Stimulated activated CD8-positive, alpha-beta memory T cell treated with anti-CD3 and anti-CD28 coated beads, Interleukin-2, amount 100 ng/mL, for 1 hour (primary cell): Measurements from ENCODE around the gene SUOX.
"Not testable (repeated sequence)": the region's sequence is repeated elsewhere in the genome, so short reads cannot be mapped to it uniquely, and the experiment has no call there.

ENCODE experiments used
- DNase-seq, 2 donors: peaks; one replicate each; pipeline ENCODE4 v3.0.0-alpha.2; 2020; ENCODE audit warnings: low read depth in 2 of 2

The SUOX gene

GRCh38 chr12:56020423-56021184 lies 23.5 kb downstream of the SUOX start, which contains the start of gene IKZF4:
IKZF4 (plus strand) TSS chr12:56021043; CDS start chr12:56021494, 451 bp downstream.
- DNase-seq = no peak

DNA sequence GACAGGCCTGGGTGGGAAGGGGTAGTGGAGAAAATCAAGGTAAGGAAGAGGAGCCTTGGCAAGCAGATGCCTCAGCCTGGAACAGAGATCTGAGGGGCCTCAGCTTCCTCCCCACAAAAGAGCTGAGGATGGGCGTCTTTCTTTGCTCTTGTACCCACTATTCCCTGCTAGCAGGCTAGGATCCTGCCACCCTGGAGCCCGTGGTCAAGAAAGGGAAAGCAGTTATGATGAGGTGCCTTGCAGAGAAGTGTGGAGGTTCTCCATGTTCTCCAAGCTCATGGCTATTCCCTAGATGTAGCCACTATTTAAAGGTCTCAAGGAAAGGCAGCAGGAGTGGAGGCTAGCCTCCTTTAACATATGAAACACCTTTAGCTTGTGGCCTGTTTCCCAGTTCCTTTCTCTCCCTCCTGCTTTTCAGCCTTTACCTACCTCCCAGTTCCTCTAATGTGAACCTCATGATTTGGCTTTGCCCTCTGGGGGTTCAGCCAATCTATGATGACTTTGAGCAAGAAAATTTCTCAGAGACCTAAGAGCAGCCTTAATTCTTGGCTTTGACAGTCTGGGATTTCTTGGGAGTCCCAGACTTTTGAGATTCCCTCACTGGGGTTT lies 24.9 kb downstream of the SUOX start:
- no peak for DNase-seq

DNA sequence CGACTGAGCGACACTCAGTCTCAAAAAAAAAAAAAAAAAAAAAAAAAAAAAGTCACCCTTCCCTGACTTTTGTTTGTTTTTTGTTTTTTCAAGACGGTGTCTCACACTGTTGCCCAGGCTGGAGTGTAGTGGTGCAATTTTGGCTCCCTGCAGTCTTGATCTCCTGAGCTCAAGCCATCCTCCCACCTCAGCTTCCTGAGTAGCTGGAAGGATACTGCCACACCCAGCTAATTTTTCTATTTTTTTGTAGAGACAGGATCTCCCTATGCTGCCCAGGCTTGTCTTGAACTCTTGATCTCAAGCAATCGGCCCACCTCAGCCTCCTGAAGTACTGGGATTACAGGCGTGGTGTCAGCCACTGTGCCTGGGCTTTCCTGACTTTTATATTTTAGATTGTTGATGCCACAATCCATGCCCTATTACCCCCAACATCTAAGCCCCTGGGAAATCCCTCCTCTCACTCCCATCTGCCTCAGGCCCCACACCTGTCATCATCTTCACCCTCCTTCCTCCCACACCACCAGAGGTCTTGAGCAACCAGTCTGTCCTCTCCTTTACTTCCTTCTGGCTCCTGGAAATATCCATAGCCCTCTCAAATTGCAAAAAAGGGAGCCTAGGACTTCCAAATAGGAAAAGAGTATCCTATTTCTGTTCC lies 31.6 kb downstream of the SUOX start:
- DNase-seq = no peak

GRCh38 chr12:56029166-56029519 lies 32.1 kb downstream of the SUOX start:
- DNase-seq = no peak

- no peak for DNase-seq
These were observed 32.7 kb downstream of the SUOX start for GRCh38 chr12:56029666-56030293.

GRCh38 chr12:56031987-56032386 lies 34.9 kb downstream of the SUOX start:
- DNase-seq = no peak

- no peak for DNase-seq
These were observed 37.7 kb downstream of the SUOX start for GRCh38 chr12:56034586-56035332.

DNA sequence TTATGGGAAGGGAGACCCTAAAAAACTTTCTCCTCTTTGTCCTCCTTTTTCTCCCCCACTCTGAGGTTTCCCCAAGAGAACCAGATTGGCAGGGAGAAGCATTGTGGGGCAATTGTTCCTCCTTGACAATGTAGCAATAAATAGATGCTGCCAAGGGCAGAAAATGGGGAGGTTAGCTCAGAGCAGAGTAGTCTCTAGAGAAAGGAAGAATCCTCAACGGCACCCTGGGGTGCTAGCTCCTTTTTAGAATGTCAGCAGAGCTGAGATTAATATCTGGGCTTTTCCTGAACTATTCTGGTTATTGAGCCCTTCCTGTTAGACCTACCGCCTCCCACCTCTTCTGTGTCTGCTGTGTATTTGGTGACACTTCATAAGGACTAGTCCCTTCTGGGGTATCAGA lies 40.1 kb downstream of the SUOX start:
- no peak for DNase-seq

DNA sequence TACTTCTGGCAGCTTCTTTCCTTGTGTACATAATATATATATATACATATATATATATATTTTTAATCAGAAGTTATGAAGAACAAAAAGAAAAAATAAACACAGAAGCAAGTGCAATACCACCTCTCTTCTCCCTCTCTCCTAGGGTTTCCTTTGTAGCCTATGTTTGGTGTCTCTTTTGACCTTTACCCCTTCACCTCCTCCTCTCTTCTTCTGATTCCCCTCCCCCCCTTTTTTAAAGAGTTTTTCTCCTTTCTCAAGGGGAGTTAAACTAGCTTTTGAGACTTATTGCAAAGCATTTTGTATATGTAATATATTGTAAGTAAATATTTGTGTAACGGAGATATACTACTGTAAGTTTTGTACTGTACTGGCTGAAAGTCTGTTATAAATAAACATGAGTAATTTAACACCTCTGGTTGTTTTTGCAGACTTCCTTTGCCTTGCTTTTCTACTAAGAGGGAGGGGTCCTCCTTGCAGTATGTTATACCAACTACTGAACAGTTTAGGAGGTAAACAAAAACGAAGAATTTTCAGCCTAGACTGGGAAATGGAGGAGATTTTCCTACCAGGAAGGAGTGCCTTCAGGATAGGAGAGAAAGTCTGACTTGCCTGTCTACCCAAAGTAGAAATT lies 41.1 kb downstream of the SUOX start:
- no peak for DNase-seq

- DNase-seq = no peak
These were observed 43.1 kb downstream of the SUOX start for GRCh38 chr12:56040151-56040550.

GRCh38 chr12:56040963-56041551 lies 44.0 kb downstream of the SUOX start:
- DNase-seq = no peak

DNA sequence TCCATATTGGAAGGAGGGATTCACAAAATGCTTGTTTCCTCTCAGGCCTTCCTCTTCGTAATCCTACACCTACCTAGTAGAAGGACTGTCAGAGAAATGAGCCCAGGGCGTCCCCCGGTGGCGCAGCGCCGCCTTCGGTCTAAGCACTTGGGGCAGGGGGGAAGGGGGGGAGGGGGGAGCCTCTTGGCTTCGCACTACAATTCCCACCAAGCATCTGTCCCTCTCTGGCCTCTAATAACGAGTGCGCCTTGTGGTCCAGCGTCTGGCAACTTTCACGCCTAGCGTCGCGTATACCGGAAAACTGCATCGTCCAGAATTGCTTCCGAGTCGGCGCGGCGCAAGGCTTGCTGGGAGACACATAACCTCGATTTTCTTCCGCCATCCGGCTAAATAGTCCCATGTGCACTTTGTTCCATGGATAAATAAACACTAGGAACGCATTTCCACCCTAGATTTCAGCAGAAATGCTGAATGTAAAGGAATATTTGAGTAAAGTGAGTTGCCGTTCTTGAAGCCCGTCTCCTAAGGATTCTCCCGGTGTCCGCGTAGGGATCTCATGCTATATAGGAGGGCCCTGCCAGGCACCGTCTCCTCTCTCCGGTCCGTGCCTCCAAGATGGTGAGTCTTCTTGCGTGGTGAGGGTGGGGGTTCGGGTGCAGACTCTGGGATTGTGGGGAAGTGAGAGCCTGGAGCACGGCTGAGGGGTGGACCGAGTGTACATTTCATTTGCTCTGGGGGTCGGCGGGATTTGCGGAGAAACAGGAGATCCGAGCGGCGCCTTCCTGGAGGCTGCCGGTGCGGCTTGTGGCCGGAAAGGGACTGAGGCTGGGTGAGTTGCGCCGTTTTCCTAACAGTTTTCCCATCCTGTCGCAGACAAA lies 44.7 kb downstream of the SUOX start, which contains the start of gene RPS26:
Gene RPS26, plus strand, starts transcription at position 367 of the 878 bp plus-strand sequence. Its CDS starts 249 bp downstream, at position 616.
- peak; percentile 80 to 83 for DNase-seq

GRCh38 chr12:56042430-56042813 lies 45.3 kb downstream of the SUOX start:
- DNase-seq = not testable (repeated sequence)

DNA sequence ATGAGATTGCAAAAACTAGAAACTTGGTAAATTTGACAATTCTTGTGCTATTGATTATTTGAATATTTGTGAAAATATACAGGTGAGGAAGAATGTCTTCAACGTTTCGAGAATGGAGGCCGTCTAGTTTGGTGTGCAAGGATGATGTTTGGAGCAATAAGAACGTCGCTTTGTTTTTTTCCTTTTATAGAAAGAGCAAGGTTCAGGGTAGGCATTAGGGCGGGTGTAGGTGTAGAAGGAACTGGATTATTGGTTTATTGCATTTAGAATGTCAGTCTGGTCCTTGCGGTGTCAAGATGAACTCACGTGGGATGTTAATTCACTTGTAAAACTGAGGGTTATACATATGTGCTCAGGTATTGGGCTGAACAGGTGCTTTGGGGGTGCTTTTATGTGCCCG lies 45.8 kb downstream of the SUOX start:
- no peak for DNase-seq

DNA sequence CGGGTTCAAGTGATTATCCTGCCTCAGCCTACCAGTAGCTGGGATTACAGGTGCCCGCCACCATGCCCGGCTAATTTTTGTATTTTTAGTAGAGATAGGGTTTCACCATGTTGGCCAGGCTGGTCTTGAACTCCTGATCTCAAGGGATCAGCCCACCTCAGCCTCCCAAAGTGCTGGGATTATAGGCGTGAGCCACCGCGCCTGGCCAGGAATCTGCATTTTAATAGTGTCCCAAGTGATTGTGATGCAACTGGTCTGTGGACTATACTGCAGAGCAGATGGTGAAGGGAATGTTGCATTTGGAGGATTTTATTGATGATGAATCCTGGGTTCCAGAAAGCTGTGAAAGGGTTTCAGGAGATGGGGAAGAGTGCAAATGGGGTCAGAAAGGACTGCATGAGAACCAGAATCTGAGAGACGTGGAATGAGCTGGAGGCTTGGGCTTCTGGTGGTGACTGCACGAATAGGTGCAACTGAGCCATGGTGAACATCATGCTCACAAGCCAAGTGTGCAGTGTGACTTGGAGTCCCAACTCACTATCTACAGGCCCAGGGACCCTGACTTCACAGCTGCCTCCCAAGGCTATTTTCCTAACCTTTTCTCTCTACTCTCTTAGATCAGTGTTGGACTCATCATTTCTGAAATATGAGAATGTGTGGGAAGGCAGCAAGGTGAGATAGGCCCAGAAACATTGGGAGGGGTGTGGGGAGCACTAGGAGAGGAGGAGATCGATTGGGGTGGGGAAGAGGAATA lies 49.1 kb downstream of the SUOX start:
- no peak for DNase-seq

GRCh38 chr12:56053407-56053893 lies 56.4 kb downstream of the SUOX start:
- DNase-seq = no peak
